HG03439 (cell line): ENCODE measurements around the gene CATSPER3.

ENCODE experiments used
- ATAC-seq: cut with Tn5 transposase; IDR thresholded peaks from one replicate; pipeline ENCODE4 v1.9.1; 2021; ENCODE audit warnings: mild to moderate bottlenecking, moderate library complexity; ENCODE audit not compliant: unreplicated experiment

The CATSPER3 gene

DNA sequence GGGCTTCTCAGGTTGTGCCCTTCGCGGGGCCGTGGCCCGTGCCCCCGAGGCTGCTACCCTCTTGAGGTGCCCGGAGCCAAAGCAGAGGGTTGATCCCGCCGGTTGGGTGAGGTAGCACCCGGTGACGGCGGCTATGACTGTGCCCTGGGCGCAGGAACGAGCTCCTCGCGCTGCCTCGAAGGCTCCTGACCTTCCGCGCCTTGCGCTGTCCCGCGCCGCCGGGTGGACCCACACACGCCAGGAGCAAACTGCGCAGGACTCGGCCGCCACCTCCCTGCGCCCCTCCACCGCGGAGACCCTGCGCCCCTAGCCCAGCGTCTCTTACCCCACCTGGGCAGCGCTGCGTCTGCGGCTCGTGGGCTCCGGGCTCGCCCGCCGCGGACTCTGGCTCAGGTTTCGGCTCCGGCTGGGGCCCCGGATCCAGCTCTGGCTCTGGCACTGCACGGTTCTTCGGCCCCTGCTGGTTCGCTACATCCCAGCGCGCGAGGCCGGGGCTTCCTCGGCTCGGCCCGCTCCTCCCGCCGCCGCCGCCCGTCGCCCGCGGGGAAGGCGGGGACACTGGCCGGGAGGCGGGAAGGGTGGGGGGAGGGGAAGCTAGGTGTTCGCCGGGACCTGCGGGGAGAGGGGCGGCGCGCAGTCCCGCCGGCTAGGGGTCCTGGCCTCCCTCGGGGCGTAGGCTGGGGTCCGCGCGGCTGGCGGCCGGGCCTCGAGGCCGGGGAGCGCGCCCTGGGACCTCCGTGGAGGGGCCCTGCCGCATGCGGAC lies 71.7 kb downstream of the CATSPER3 start:
- no peak for ATAC-seq

DNA sequence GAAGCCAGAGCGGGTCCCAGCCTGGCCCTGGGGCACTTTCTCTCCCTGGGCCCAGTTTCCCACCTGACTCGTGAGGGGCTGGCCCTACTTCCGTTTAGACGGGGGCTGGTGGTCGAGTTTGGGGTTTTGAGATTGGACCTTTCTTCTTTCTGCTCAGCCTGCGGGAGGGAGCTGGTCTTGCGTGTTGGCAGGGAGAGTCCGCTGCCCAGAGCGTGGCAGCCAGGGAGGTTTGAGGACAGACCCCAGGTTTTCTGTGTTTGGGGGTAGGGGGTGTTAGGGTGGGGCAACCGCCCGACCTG lies 72.3 kb downstream of the CATSPER3 start:
- no peak for ATAC-seq

DNA sequence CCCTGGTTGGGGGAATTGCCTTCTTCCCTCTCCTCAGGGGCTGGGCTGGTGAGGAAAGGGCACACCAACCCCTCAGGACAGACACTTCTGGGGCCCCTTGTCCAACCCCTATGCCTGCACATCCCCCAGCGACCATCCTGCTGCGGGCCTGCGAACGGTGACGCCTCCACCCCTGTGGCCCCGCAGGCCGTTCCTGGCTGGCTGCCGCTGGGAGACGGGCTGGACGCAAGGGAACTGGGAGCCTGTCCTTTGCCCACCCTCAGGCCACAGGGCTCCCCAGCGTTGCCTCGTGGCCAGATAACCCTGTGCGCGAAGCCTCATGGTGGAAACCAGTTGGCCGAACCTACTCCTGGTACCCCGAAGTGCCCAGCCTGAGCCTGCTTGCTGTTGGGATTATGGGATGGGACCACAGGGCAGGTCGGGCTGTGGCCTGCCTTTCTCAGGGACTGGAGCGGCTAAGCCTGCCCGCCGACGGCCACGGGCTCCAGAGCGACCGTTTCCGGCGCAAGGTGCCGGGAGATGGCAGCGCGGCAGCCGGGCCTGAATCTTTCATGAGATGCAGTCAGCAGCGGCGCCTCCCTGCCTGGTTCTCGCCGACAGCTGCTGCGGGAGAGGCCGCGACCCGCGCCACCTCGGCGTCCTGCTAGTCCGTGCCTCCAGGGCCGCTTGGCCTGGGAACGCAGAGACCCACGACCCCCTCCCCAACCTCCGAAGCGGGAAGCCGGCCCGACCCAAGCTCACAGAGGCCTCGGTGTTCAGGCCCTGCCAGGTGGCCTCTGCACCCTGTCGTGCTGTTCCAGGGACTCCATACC lies 72.8 kb downstream of the CATSPER3 start:
- no peak for ATAC-seq

DNA sequence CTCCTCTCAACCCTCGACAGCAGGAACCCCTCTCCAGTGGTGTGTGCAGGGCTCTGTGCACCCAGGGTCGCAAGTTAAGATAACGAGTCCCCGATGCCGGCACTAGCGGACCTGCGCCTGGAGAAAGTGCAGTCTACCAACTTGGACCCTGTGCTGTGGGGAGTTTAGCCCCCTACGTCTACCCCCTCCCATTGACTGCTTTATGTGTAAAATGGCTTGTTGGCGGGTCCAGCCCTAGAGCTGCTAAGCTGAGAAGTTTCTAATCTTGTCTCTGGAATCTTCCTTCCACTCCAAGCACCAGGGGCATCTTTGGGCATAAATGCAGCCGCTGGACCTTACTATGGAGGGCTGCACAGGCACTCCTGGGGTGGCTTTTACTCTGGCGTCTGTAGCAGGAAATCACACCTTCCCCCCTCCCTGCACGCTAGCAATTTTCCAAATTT lies 73.5 kb downstream of the CATSPER3 start:
- no peak for ATAC-seq

DNA sequence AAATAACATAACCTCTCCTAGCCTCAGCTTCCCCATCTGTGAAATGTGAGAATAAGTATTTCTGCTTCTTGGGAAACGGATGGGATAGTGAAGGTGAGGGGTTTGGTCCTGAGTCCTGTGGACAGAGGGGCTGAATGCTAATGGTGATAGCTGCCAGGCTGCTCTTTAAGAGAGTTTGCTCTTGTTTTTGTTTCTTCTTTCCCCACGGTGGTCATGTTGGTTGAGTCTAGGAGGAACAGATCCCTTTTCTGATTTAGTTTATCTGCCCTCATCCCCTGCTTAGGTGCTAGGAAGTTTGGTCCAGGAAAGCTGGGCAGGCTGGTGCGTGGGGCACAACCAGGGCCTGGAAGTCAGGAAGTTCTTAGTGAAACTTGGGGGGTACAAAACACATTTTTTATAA lies 74.0 kb downstream of the CATSPER3 start:
- ATAC-seq: no peak

DNA sequence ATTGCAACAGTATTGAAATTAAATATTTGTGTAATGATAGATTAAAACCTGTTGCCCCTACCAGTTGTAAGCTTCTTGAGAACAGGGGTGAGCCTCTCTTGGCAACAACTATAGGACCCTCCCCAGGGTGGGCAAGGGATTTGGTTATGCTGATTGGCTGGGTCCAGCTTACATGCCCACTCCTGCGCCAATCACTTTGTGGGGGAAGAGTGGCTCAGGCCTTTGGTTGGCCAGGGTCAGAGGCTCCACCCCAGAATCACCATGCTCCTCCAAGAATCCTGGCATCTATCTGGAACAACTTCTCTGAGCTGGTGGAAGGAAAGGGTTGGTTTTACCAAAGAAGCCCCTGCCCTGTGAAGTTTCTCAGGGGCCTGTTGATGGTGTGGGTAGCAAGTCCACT lies 74.9 kb downstream of the CATSPER3 start:
- no peak for ATAC-seq

DNA sequence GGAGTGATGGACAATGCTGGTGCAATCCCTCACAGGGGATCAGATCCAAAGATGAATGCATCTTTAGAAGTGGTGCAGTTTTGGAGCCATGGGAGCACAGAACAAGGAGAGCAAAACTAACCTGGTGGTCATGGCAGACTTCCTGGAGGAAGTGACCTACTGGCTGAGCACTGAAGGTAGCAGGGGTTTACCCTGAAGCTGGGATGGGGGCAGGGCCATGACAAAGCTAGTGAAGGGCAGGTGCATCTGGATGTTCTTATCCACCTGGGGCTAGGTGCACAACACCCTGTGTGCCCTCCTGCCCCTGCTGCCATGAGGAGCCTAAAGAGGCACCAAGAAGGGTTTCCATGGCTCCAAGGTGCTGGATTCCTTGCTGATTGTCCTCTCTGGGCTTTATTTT lies 77.8 kb downstream of the CATSPER3 start:
- no peak for ATAC-seq

DNA sequence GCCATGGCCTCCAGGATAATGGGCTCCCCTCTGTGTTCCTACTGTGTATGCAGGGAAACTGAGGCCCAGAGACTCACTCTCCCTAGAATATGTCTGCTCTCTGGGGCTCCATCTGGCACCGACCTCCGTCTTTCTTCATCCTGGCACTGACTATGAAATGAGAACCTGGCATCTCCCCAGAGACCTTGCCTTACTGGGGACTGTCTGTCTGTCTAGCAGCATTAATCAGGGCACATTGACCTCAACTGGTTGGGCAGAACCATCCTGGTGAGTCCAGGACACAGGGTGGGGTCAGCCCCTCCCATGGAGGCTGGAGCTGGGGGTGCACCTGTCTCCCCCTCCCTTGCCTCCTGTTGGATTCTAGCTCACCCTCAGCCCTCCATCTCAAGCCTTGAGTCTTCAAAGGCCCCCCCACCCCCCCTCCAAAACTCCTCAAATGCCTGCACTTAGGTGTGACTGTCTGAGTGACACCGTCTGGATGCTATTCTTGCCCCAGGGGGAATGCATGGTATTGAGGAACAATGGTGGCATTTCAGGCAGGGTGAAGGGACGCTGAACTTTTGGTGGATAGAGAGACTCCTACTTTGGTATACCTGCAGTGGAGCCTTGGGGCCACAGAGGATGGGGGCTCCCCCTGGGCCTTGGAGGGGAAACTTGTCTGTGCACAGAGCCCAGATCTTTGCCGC lies 79.1 kb downstream of the CATSPER3 start:
- no peak for ATAC-seq

DNA sequence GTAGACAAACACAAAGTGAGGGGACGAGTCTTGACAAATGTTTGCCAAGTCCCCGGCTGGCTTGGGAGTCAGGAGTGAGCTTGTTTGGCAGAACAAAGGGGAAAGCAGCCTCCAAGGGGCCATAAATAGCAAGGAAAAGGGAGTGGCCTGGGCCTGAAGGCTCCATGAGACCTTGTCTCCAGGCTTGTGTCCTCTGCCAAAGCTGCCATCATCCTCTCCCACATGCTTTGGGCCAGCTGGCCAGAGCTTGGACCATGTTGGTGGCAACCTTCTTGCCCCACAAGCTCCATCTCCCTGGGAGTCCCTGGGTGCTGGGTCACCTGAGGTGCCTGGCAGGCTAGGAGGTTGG lies 79.6 kb downstream of the CATSPER3 start:
- ATAC-seq: no peak

DNA sequence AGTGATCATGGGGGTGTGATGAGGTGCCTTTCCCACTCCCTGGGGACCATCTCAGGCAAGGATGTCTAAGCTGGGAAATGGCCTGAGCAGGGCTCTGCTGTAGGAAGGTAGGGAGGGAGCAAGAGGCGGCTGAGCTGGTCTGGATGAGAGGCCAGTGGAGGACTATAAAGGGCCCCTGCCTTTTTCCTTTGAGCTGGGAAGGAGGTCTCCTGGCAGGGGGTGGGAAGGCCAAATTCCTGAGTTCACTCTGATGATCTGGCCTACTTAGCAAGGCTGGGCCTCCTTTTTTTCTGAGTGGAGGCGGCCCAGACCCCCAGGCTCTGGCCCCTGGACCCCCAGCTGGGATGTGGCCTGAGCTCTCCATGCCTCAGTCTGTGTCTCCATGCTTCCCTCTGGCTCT lies 80.6 kb downstream of the CATSPER3 start:
- ATAC-seq: no peak

DNA sequence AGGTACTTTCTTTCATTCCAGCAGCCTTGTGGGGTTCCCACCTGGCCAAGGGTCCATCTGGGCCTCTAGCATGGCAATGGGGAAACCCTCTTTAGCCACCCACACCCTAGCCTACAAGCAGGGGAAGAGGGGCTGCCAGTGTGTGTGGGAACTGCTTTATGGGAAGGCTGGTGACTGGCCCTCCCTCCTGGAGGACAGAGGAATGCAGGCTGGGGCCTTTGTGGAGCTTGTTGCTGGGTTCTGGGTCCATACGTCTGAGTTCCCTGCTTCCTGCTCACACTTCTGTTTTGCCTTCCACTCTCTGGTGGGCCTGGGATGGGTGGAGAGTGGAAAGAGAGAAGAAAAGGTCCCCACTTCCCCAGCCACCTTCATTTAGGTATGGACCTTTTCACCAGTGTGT lies 81.2 kb downstream of the CATSPER3 start:
- ATAC-seq: no peak

DNA sequence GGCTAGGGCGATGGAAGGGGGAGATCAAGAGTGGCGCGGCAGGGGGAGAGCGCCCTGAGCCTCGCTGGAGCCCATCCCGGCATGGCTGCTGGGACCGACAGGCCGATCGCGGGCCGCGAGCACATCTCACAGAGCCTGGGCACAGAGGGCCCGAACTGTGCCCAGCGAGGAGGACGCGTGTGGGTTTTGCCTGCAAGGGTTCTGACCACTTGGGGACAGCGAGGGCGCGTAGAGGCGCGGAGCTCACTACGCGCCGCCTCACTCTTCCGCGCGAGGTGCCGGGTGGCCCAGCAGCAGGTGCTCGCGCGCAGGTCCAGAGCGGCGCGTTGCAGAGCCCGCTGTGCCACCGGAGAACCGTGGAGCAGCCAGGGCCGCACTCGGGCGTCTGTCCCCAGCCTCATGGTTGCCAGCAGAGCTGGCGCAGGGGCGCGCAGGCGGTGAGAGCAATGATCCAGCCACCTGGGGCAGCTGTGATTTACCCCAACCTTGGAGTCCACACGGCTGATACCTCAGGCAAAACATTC lies 82.6 kb downstream of the CATSPER3 start:
- no peak for ATAC-seq

DNA sequence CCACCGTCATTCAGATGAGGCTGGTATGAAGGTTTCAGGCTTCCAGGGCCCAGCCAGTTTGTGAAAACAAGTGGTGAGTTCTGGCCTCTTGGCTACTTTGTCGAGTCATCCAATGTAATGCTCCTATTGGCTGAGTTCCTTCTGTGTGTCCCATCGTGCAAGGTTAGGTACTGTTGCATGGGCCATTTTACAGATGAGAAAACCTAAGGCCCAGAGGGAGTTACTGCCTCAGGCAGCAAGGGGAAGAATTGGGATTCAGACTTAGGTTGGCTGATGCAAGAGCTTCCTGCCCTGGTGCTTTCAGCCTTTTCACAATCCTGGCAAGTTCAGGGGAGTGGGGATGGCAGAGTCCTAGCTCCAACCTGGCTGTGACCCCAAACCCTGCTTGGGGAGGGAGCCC lies 83.7 kb downstream of the CATSPER3 start:
- ATAC-seq: no peak

DNA sequence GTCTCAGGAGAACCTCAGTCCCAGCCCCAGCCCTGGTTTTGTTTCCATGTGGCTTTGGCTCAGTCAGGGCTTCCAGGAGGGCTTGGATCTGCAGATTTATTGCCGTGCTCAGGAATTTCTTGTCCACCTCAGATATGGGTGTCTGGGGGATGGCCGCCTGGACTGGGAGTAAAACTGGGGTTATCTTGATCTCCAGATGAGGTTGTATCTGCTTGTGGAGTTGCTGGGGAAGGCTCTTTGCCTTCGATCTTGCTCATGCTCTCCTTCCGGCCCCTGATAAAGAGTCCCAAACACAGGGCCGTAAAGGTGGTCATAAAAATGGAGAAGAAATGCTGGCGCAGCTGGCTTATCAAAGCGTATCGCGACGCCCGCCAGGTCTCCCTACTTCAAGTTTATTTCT lies 84.2 kb downstream of the CATSPER3 start:
- ATAC-seq: no peak

DNA sequence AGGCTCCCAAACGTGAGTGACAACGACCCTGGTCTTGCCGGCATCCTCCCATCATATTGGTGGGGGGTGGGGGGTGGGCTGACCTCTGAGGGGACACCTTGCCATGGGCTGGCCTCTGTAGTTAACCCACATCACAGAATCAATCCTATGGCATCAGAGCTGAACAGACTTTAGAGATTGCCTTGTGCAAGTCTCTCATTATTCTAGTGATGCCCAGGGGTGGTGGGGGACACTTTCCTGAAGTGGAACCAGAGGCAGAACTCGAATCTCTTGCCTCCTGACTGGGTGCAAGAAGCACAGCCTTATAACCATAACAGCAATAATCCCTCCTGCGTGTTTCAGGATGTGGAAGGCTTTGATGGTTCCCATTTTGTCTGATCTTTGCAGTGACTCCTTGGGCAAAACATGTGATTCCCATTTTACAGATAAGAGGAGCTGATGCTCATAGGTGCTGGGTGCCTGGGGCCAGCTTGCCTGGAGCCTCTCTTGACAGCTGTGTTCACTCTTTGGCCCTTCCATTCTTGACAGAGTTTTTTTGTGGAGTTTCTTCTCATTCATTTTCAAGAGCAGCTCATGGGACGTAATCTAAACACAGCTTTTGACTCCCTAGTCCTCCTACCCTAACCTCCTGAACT lies 84.9 kb downstream of the CATSPER3 start:
- no peak for ATAC-seq

DNA sequence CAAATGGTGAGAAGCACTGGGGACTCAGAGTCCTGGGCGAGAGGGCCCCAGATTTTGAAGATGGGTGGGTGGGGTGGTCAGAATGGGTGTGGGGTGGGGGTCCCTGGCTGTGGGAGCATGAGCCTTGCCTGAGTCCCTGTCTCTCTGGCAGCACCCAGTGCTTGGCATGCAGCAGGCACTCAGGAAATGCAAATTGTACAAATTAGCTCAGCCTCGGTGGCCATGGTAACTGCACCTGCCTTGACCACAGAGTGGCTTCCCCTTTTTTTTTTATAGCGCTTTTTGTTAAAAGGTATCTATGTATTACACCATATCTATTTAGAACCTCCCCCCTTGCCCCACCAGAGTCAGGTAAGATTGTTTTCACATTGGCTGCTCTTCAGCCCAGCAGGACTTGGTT lies 85.6 kb downstream of the CATSPER3 start:
- ATAC-seq: peak; percentile 82

DNA sequence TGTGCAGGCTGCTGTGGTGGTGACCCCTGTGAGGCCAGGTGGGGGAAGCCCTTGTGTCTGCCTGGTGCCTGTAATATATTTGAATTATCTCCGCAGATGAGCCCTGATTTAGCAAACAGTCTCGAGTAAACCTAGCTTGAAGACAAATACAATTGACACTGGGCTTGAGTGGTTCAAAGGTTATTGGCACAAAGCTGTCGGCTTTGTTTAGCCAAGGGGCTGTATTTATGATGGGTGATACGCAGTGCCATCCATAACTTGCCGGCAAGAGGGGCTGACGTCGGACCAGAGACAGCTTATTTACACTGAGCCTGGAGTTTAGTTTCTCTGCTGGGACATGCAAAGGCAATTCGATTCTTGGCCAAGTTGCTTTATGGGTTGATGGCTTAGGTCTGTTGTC lies 86.3 kb downstream of the CATSPER3 start:
- no peak for ATAC-seq

DNA sequence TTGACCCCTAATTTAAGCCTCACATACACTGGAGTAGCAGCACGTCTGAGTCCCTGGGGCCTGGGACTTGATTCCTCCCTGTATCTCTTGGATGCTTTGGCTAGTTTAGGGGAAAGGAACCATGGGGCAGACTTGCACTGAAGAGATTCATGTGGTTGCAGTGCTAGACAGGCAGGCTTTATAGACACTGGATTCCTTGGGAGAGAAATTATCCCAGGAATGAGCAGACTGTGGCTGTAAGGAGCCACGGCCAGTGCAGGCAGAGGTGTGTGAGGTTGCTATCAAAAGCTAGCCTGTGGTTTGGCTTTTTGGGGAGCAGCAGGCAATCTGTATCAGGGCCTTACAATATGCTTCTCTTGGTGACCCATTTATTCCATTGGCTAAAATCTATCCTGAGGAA lies 86.8 kb downstream of the CATSPER3 start:
- ATAC-seq: no peak

DNA sequence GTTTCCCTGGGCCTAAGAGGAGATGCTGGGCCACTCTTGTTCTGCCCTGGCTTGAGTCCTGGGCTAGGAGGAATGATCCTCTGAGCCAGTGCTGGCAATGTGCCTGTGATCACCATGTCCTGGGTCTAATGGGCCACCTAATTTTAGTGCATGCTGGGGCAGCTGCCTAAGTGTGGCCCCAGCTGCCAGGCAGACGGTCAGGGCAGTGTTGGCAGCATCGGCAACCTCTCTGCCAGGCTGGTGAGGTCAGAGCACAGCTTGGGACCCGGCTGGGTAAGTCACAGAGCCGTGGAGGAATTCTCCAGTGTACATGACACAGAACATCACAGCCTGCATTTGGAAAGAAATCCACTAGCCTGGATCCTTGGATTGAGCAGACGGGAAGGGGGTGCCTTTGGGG lies 87.7 kb downstream of the CATSPER3 start:
- ATAC-seq: no peak

DNA sequence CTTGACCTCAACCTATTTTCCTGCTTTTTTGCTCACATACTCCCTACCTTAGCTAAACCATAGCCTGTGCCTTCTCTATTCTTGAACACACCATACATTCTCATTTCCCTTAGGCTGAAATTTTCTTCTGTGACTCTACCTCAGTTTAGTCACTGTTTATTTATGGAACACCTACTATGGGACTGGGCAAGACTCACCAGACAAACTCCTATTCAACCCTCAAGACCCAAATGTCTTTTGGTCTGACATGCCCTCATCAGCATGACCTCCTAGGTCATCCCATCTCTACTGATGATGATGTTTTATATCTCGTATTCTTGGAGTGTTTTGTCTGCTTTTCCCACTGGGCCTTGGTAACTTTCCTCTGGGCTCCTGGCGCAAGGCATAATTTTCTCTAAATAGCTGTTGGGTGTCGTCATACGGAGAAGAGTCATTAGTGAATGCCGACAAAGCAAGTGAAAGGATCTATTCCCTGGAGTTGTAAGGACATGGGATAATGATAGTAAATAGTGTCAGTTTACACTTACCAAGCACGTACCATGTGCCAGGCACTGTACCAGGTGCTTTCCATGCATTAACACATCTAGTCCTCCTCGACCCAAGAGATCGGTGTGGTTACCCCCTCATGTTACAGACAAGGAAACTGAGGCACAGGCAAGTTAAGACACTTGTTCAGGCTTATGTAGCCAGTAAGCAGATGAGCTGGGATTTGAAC lies 88.8 kb downstream of the CATSPER3 start:
- no peak for ATAC-seq

DNA sequence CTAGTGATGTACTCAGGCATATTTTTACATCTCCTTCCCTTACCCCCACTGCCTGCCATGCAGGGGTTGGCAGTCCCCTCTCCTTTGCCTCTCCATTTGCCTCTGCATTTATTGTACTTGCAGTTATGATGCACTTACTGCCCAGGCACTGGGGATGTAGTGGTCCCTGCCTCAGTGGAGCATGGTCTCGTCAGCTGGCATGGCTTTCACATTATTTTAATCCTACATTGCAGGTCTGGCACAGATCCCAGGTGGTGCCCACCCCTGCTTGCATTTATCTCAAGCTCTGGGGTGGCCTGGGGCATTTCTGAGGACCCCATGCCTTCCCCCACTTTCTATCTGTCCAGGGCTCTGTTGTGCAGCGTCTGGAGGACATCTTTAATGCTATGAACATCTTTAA lies 89.5 kb downstream of the CATSPER3 start:
- ATAC-seq: no peak
